CD4-positive, alpha-beta T cell (primary cell): ENCODE data around the gene MCEMP1. TPM values are rescaled to one million over a fixed set of nuclear protein-coding genes. Genes with fewer than 3 reads are reported as not detected.

Source experiments
- ATAC-seq: fragments of 200-7000 bp; cut with Tn5 transposase; one replicate; pipeline ENCODE4 v1.10.0; 2022; ENCODE audit warnings: mild to moderate bottlenecking; ENCODE audit not compliant: poor library complexity
- CTCF ChIA-PET: fragments of 350-600 bp; sonication (Branson Sonifier 250); formaldehyde crosslinking; loops from one replicate; lab custom pipeline; 2021; ENCODE audit warnings: antibody characterized with exemption, inconsistent platforms; lab: Charles Lee
- POLR2A ChIA-PET: fragments of 350-600 bp; sonication (Branson Sonifier 250); formaldehyde crosslinking; loops from one replicate; lab custom pipeline; 2021; ENCODE audit warnings: antibody characterized with exemption, inconsistent platforms; lab: Charles Lee
- DNase-seq, 14 experiments: peaks; one replicate each; pipeline ENCODE4 v3.0.0-alpha.2; 2013 to 2020; ENCODE audit warnings: mixed read lengths in 2 of 14
- H3K27ac ChIP-seq, 2 donors: one replicate each; pipeline versions ENCODE4 v1.5.1 to v1.7.0; 2013; ENCODE audit warnings: low read length in 2 of 2, low read depth in 1 of 2, mild to moderate bottlenecking in 1 of 2
- H3K27me3 ChIP-seq, 2 experiments: 1 replicate in 1 of 2; 2 replicates in 1 of 2; pipeline versions ENCODE4 v1.6.1 to v1.7.0; 2013; ENCODE audit warnings: low read length in 2 of 2, control low read depth in 1 of 2, mild to moderate bottlenecking in 1 of 2, moderate library complexity in 1 of 2; ENCODE audit not compliant: insufficient read depth in 2 of 2, control insufficient read depth in 1 of 2
- H3K36me3 ChIP-seq: one replicate; pipeline ENCODE4 v1.6.1; 2013; ENCODE audit warnings: low read length, control low read depth; ENCODE audit not compliant: insufficient read depth
- H3K4me1 ChIP-seq: one replicate; pipeline ENCODE4 v1.6.1; 2013; ENCODE audit warnings: low read length, control low read depth; ENCODE audit not compliant: insufficient read depth
- H3K4me3 ChIP-seq: one replicate; pipeline ENCODE4 v1.5.1; 2013; ENCODE audit warnings: mild to moderate bottlenecking, low read length, moderate library complexity
- H3K9me3 ChIP-seq, 2 experiments: 1 replicate in 1 of 2; 2 replicates in 1 of 2; pipeline versions ENCODE4 v1.6.1 to v1.7.0; 2013; ENCODE audit warnings: low read length in 2 of 2, mild to moderate bottlenecking in 2 of 2, control low read depth in 1 of 2, moderate library complexity in 1 of 2; ENCODE audit not compliant: control insufficient read depth in 1 of 2, insufficient read depth in 1 of 2
- H3K27ac Mint-ChIP-seq: one replicate; pipeline ENCODE4 v1.8.0; 2020; ENCODE audit warnings: mixed read lengths
- H3K27me3 Mint-ChIP-seq: one replicate; pipeline ENCODE4 v1.8.0; 2021; ENCODE audit warnings: mixed read lengths
- H3K36me3 Mint-ChIP-seq: one replicate; pipeline ENCODE4 v1.8.0; 2021; ENCODE audit warnings: low read depth, mixed read lengths
- H3K4me1 Mint-ChIP-seq: one replicate; pipeline ENCODE4 v1.8.0; 2021; ENCODE audit warnings: low read depth, mixed read lengths
- H3K4me3 Mint-ChIP-seq: one replicate; pipeline ENCODE4 v1.8.0; 2020; ENCODE audit warnings: mild to moderate bottlenecking, mixed read lengths
- H3K9me3 Mint-ChIP-seq: one replicate; pipeline ENCODE4 v1.8.0; 2020; ENCODE audit warnings: mixed read lengths
- intact Hi-C, 2 experiments: fragments of 100-400 bp; cut with DNase I in 1 of 2; cut with micrococcal nuclease in 1 of 2; formaldehyde crosslinking; loops; one replicate each; pipeline versions ENCODE4 v1.15.1 to v1.9.0; 2023 to 2025; cut with DNase I, micrococcal nuclease
- total RNA-seq, 174 experiments: library from RNA in 2 of 174; stranded (reverse) in 2 of 174; gene quantifications; one replicate each; pipeline ENCODE4 v1.2.3 and lab custom pipeline; 2021 to 2026
- TF ChIP-seq, protein P1 (sequence below): fragments of 200-600 bp; IDR thresholded peaks from one replicate; pipeline ENCODE4 v1.8.0; 2022; ENCODE audit warnings: antibody characterized with exemption, mild to moderate bottlenecking

Gene MCEMP1
- total RNA-seq, 2 experiments from 2014 or later: 0.38 TPM; not detected in 1

DNA sequence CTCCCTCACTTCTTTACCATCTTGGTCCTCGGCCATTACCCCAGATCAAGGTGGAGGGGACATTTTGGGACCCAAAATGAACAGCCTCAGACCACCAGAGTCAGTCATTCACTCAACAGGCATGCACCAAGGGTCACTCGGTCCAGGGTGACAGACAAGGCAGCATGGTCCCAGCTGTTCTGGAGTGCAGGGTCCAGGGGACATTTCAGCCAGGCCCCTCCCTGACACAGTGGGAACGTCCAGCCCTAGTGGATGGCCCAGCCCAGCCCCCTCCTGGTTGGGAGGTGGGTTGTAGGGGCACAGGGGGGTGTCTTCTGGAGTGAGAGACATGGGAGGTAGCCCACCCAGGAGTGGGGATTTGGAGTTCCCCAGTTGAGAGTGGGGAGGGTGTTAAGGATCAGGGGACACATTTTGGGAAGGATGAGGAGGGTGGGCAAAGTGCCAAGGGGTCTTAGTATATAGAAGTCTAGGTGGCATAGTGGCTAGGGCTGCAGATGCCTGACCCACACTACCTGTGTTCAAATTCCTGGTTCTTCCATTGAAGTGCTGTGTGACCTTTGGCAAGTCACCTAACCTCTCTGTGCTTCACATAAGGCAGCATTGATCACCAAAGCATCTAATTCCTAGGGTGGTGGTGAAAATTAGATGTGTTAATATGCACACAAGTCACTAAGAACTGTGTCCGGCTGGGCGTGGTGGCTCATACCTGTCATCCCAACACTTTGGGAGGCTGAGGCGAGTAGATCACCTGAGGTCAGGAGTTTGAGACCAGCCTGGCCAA, 27.6 kb downstream of the MCEMP1 start:
- Mint-ChIP-seq H3K27ac (peak overlapping the region; percentile 97), H3K27me3 (peaks cover 4% of the 10 kb centered on the region), H3K36me3 (no peaks in the 10 kb centered on the region), H3K9me3 (no peaks in the 10 kb centered on the region), H3K4me3 (no peak overlapping the region), H3K4me1 (peaks cover 43% of the 10 kb centered on the region)
- no peak overlapping the region for H3K27ac ChIP-seq
- no peak for DNase-seq
- POLR2A ChIA-PET: interaction anchor here (1.1 to 3.1 kb wide), 3 partner anchors 15 to 24 kb away, joined by 3 to 29 read pairs (median 4); partner anchors contain the start of gene TRAPPC5
- CTCF ChIA-PET: interaction anchor here (1.3 to 1.6 kb wide), 2 partner anchors 24 to 136 kb away, joined by 6 to 7 read pairs; partner anchors contain the start of gene TRAPPC5
- no peaks in the 10 kb centered on the region for H3K27me3 ChIP-seq
- ATAC-seq: no peak
- intact Hi-C loops: loop anchor here in 1 of 2 experiments (2.0 kb wide), 1 partner anchor 14 kb away; no protein-coding TSS in a partner anchor
- H3K9me3 ChIP-seq: no peaks in the 10 kb centered on the region
- peaks cover 52% of the 10 kb centered on the region for H3K4me1 ChIP-seq
- TF ChIP-seq, protein P1, sequence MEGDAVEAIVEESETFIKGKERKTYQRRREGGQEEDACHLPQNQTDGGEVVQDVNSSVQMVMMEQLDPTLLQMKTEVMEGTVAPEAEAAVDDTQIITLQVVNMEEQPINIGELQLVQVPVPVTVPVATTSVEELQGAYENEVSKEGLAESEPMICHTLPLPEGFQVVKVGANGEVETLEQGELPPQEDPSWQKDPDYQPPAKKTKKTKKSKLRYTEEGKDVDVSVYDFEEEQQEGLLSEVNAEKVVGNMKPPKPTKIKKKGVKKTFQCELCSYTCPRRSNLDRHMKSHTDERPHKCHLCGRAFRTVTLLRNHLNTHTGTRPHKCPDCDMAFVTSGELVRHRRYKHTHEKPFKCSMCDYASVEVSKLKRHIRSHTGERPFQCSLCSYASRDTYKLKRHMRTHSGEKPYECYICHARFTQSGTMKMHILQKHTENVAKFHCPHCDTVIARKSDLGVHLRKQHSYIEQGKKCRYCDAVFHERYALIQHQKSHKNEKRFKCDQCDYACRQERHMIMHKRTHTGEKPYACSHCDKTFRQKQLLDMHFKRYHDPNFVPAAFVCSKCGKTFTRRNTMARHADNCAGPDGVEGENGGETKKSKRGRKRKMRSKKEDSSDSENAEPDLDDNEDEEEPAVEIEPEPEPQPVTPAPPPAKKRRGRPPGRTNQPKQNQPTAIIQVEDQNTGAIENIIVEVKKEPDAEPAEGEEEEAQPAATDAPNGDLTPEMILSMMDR: no peak
- no peak overlapping the region for H3K4me3 ChIP-seq
- no peaks in the 10 kb centered on the region for H3K36me3 ChIP-seq

DNA sequence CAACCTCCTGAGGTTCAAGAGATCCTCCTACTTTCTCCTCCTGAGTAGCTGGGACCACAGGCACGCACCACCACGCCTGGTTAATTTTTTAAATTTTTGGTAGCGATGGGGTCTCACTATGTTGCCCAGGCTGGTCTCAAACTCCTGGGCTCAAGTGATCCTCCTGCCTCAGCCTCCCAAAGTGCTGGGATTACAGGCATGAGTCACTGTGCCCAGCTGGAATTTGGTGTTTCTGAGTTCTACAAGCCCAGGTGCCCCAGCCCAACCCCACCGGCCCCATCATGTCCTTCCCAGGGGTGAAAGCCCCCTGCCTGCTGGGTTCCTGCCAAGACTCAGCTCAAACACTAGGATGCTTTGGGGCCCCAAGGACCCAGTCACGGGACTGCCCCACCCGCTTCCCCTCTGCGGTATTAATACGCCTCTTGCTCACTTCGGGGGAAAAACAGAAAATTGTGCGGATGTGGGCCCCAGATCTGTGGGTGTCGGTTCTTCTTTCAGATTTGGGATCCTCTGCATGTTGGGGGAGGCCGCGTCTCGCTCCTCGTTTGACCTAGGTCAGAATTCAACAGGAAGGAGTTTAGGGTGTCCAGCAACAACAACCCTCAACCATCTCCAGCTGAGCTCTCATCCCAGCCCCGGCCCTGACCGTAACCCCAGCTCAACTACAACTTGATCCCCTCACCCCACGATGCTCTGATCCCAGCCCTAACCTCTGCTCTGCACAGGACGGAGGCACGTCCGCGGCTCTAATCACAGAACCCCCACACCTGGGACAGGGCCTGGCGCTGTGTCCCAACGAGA, 28.7 kb downstream of the MCEMP1 start:
- TF ChIP-seq, protein P1: no peak
- DNase-seq (peak; percentile 56 to 92 (median 72)), ATAC-seq (peak; percentile 95)
- Histone ChIP-seq H3K4me1 (peaks cover 57% of the 10 kb centered on the region), H3K36me3 (no peaks in the 10 kb centered on the region), H3K27me3 (no peaks in the 10 kb centered on the region), H3K4me3 (peak overlapping the region; percentile 28), H3K9me3 (no peaks in the 10 kb centered on the region), H3K27ac (peak overlapping the region; percentile 80 to 83)
- intact Hi-C loops: loop anchor here in 1 of 2 experiments (2.0 kb wide), 1 partner anchor 13 kb away; no protein-coding TSS in a partner anchor
- POLR2A ChIA-PET: interaction anchor here (0.5 to 3.1 kb wide), 9 partner anchors 9 to 808 kb away, joined by 3 to 29 read pairs (median 4); partner anchors contain the start of genes PET100, TRAPPC5, XAB2 and ZNF414
- no peaks in the 10 kb centered on the region for H3K36me3 Mint-ChIP-seq
- peak overlapping the region; percentile 78 for H3K4me3 Mint-ChIP-seq
- no peaks in the 10 kb centered on the region for H3K27me3 Mint-ChIP-seq
- peak overlapping the region; percentile 97 for H3K27ac Mint-ChIP-seq
- CTCF ChIA-PET: interaction anchor here (1.3 kb wide), 1 partner anchor 25 kb away, joined by 7 read pairs; the partner anchor contains the start of gene TRAPPC5
- peaks cover 45% of the 10 kb centered on the region for H3K4me1 Mint-ChIP-seq
- H3K9me3 Mint-ChIP-seq: no peaks in the 10 kb centered on the region
